Measurements from ENCODE around the gene DAW1. TPM values are rescaled to one million over a fixed set of nuclear protein-coding genes. Genes with fewer than 3 reads are reported as not detected.

The DAW1 gene
- total RNA-seq, 1 experiment from 2014 or later: 1.5 TPM

GRCh38 chr2:227853765-227854271 is 17.6 kb upstream of the DAW1 start:
- H3K27ac ChIP-seq (ENCODE audit: low read length): peak overlapping the region; percentile 78
- CTCF ChIA-PET: interaction anchor here (0.6 to 1.0 kb wide), 2 partner anchors 8 to 151 kb away, joined by 5 read pairs; no protein-coding TSS in a partner anchor
- no TSS peak for BruUV-seq (replicated peaks)
- intact Hi-C loops (cut with micrococcal nuclease): no loop called here
- H3K4me3 ChIP-seq (ENCODE audit: low read length): no peak overlapping the region
- ATAC-seq (no peak), DNase-seq (no peak)
- no peaks in the 10 kb centered on the region for H3K79me2 ChIP-seq (ENCODE audit: low read length)
- peak overlapping the region; percentile 37; the same call in 1 of the 2 replicates for H3K9ac ChIP-seq (ENCODE audit: low read length)
- H3K4me2 ChIP-seq (ENCODE audit: low read length): peak overlapping the region; percentile 19; the same call in 1 of the 2 replicates
- H3K36me3 ChIP-seq (ENCODE audit: low read depth, low read length): no peaks in the 10 kb centered on the region
- TF ChIP-seq EZH2phosphoT487 (IDR thresholded peaks at IDR 0.05; ENCODE audit: borderline replicate concordance, low read length) (no peak), CTCF (conservative IDR thresholded peaks at IDR 0.05; ENCODE audit: low read depth, low read length) (no peak)
- no peaks in the 10 kb centered on the region for H3K27me3 ChIP-seq (ENCODE audit: low read length)
- H3K9me2 ChIP-seq (replicated peaks; ENCODE audit: low read length): no peaks in the 10 kb centered on the region
- H3K4me1 ChIP-seq (ENCODE audit: insufficient read depth, low read length): peaks cover 36% of the 10 kb centered on the region
- no peaks in the 10 kb centered on the region for H3F3A ChIP-seq (ENCODE audit: low read length, unreplicated experiment)
- H2AFZ ChIP-seq (ENCODE audit: low read length): no peak overlapping the region
- no peaks in the 10 kb centered on the region for H3K9me3 ChIP-seq (ENCODE audit: low read length)
- POLR2A ChIA-PET (ENCODE audit: unreplicated experiment): no interaction called here
- no peaks in the 10 kb centered on the region for H4K20me1 ChIP-seq (ENCODE audit: low read length)

GRCh38 chr2:227855440-227855839 is 16.0 kb upstream of the DAW1 start:
- Histone ChIP-seq H3K79me2 (ENCODE audit: low read length) (no peaks in the 10 kb centered on the region), H3K4me1 (ENCODE audit: insufficient read depth, low read length) (peaks cover 19% of the 10 kb centered on the region), H4K20me1 (ENCODE audit: low read length) (no peaks in the 10 kb centered on the region), H3K9me3 (ENCODE audit: low read length) (no peaks in the 10 kb centered on the region), H3K27ac (ENCODE audit: low read length) (no peak overlapping the region), H3K27me3 (ENCODE audit: low read length) (no peaks in the 10 kb centered on the region), H3K4me3 (ENCODE audit: low read length) (no peak overlapping the region), H3K9ac (ENCODE audit: low read length) (no peak overlapping the region), H3K36me3 (ENCODE audit: low read depth, low read length) (no peaks in the 10 kb centered on the region), H3K4me2 (ENCODE audit: low read length) (no peak overlapping the region), H3K9me2 (replicated peaks; ENCODE audit: low read length) (no peaks in the 10 kb centered on the region), H2AFZ (ENCODE audit: low read length) (no peak overlapping the region), H3F3A (ENCODE audit: low read length, unreplicated experiment) (no peaks in the 10 kb centered on the region)
- intact Hi-C loops (cut with micrococcal nuclease): no loop called here
- BruUV-seq (replicated peaks): no TSS peak
- POLR2A ChIA-PET (ENCODE audit: unreplicated experiment): no interaction called here
- no peak for DNase-seq
- ATAC-seq: no peak
- CTCF ChIA-PET: no interaction called here
- TF ChIP-seq CTCF (conservative IDR thresholded peaks at IDR 0.05; ENCODE audit: low read depth, low read length) (no peak), EZH2phosphoT487 (IDR thresholded peaks at IDR 0.05; ENCODE audit: borderline replicate concordance, low read length) (no peak), EZH2 (IDR thresholded peaks at IDR 0.05; ENCODE audit: low read length, unreplicated experiment) (no peak)

GRCh38 chr2:227856697-227857096 is 14.7 kb upstream of the DAW1 start:
- intact Hi-C loops (cut with micrococcal nuclease): no loop called here
- Histone ChIP-seq H2AFZ (ENCODE audit: low read length) (no peak overlapping the region), H3K9ac (ENCODE audit: low read length) (no peak overlapping the region), H3K9me3 (ENCODE audit: low read length) (no peaks in the 10 kb centered on the region), H3K79me2 (ENCODE audit: low read length) (no peaks in the 10 kb centered on the region), H3K36me3 (ENCODE audit: low read depth, low read length) (no peaks in the 10 kb centered on the region), H3K4me3 (ENCODE audit: low read length) (no peak overlapping the region), H3K4me1 (ENCODE audit: insufficient read depth, low read length) (peaks cover 17% of the 10 kb centered on the region), H4K20me1 (ENCODE audit: low read length) (no peaks in the 10 kb centered on the region), H3K4me2 (ENCODE audit: low read length) (no peak overlapping the region), H3K27ac (ENCODE audit: low read length) (no peak overlapping the region), H3K27me3 (ENCODE audit: low read length) (no peaks in the 10 kb centered on the region), H3F3A (ENCODE audit: low read length, unreplicated experiment) (no peaks in the 10 kb centered on the region), H3K9me2 (replicated peaks; ENCODE audit: low read length) (no peaks in the 10 kb centered on the region)
- TF ChIP-seq EZH2phosphoT487 (IDR thresholded peaks at IDR 0.05; ENCODE audit: borderline replicate concordance, low read length) (no peak), CTCF (conservative IDR thresholded peaks at IDR 0.05; ENCODE audit: low read depth, low read length) (no peak), EZH2 (IDR thresholded peaks at IDR 0.05; ENCODE audit: low read length, unreplicated experiment) (no peak)
- ATAC-seq: no peak
- BruUV-seq (replicated peaks): no TSS peak
- ChIA-PET CTCF (no interaction called here), POLR2A (ENCODE audit: unreplicated experiment) (no interaction called here)
- no peak for DNase-seq

Measured in PC-3 (cell line).